SK-N-SH treated with all-trans-retinoic acid at 6 μM for 48 hours (cell line): ENCODE measurements around the gene NEURL1B.

Experiments
- ATAC-seq: fragments of 200-7000 bp; cut with Tn5 transposase; 3 replicates; pipeline ENCODE4 v1.9.1; 2020; ENCODE audit warnings: mild to moderate bottlenecking, moderate library complexity
- ARNTL ChIP-seq: fragments of 450-650 bp; formaldehyde crosslinking; IDR thresholded peaks from 2 replicates; pipeline ENCODE4 v1.5.0; 2020; ENCODE audit warnings: low read depth, mild to moderate bottlenecking, moderate library complexity, borderline replicate concordance
- BACH2 ChIP-seq: fragments of 250-450 bp; sonication (Bioruptor Pico); IDR thresholded peaks from 2 replicates; pipeline ENCODE4 v1.9.0; 2021; ENCODE audit warnings: mild to moderate bottlenecking, borderline replicate concordance
- ESRRG ChIP-seq: fragments of 250-450 bp; sonication (Bioruptor Pico); IDR thresholded peaks from 2 replicates; pipeline ENCODE4 v1.6.1; 2021; ENCODE audit warnings: mild to moderate bottlenecking
- GLIS3 ChIP-seq: fragments of 250-450 bp; sonication (Bioruptor Pico); IDR thresholded peaks from 2 replicates; pipeline ENCODE4 v1.5.0; 2020; ENCODE audit warnings: mild to moderate bottlenecking, moderate library complexity
- ISL1 ChIP-seq: fragments of 250-450 bp; sonication (Bioruptor Pico); IDR thresholded peaks from 2 replicates; pipeline ENCODE4 v2.1.2; 2022; ENCODE audit warnings: mild to moderate bottlenecking, moderate library complexity
- OSR1 ChIP-seq: fragments of 250-450 bp; sonication (Bioruptor Pico); IDR thresholded peaks from 2 replicates; pipeline ENCODE4 v1.8.0; 2022; ENCODE audit warnings: moderate library complexity, mild to moderate bottlenecking, inconsistent platforms
- PPARA ChIP-seq: fragments of 250-450 bp; sonication (Bioruptor Pico); IDR thresholded peaks from 2 replicates; pipeline ENCODE4 v1.5.0; 2020; ENCODE audit warnings: mild to moderate bottlenecking, borderline replicate concordance
- RARB ChIP-seq: fragments of 250-450 bp; sonication (Bioruptor Pico); IDR thresholded peaks from 2 replicates; pipeline ENCODE4 v1.8.0; 2021; ENCODE audit warnings: mild to moderate bottlenecking, moderate library complexity
- TCF4 ChIP-seq: fragments of 250-450 bp; sonication (Bioruptor Pico); IDR thresholded peaks from 2 replicates; pipeline ENCODE4 v1.8.0; 2021; ENCODE audit warnings: mild to moderate bottlenecking, moderate library complexity, borderline replicate concordance
- TOX ChIP-seq: fragments of 250-450 bp; sonication (Bioruptor Pico); IDR thresholded peaks from 2 replicates; pipeline ENCODE4 v1.8.0; 2021; ENCODE audit warnings: mild to moderate bottlenecking, moderate library complexity, borderline replicate concordance
- ZC3H10 ChIP-seq: fragments of 250-450 bp; sonication (Bioruptor Pico); IDR thresholded peaks from 2 replicates; pipeline ENCODE4 v1.5.1; 2021; ENCODE audit warnings: mild to moderate bottlenecking, moderate library complexity
- ZFP30 ChIP-seq: fragments of 450-650 bp; formaldehyde crosslinking; IDR thresholded peaks from 2 replicates; pipeline ENCODE4 v1.5.0; 2022; ENCODE audit warnings: mild to moderate bottlenecking, moderate library complexity
- ZNF565 ChIP-seq: fragments of 450-650 bp; formaldehyde crosslinking; conservative IDR thresholded peaks from 2 replicates; pipeline ENCODE4 v1.5.0; 2020; ENCODE audit warnings: low read depth, mild to moderate bottlenecking, moderate library complexity
- ZNF8 ChIP-seq: fragments of 450-650 bp; formaldehyde crosslinking; IDR thresholded peaks from 2 replicates; pipeline ENCODE4 v1.5.0; 2020; ENCODE audit warnings: mild to moderate bottlenecking, moderate library complexity
- TF ChIP-seq, protein P1 (sequence below): fragments of 250-450 bp; sonication (Bioruptor Pico); IDR thresholded peaks from 2 replicates; pipeline ENCODE4 v1.5.1; 2020; ENCODE audit warnings: low read depth, mild to moderate bottlenecking, moderate library complexity
- TF ChIP-seq, protein P2 (sequence below): fragments of 250-450 bp; sonication (Bioruptor Pico); IDR thresholded peaks from 2 replicates; pipeline ENCODE4 v1.5.1; 2021; ENCODE audit warnings: mild to moderate bottlenecking, moderate library complexity
- TF ChIP-seq, protein P3 (sequence below): fragments of 250-450 bp; sonication (Bioruptor Pico); IDR thresholded peaks from 2 replicates; pipeline ENCODE4 v1.8.0; 2020; ENCODE audit warnings: mild to moderate bottlenecking, moderate library complexity, borderline replicate concordance
- TF ChIP-seq, protein P4 (sequence below): fragments of 250-450 bp; sonication (Bioruptor Pico); IDR thresholded peaks from 2 replicates; pipeline ENCODE4 v1.8.0; 2021; ENCODE audit warnings: low read depth, mild to moderate bottlenecking, moderate library complexity, borderline replicate concordance
- TF ChIP-seq, protein P5 (sequence below): fragments of 250-450 bp; sonication (Bioruptor Pico); IDR thresholded peaks from 2 replicates; pipeline ENCODE4 v1.5.0; 2020; ENCODE audit warnings: mild to moderate bottlenecking, moderate library complexity

NEURL1B gene

DNA sequence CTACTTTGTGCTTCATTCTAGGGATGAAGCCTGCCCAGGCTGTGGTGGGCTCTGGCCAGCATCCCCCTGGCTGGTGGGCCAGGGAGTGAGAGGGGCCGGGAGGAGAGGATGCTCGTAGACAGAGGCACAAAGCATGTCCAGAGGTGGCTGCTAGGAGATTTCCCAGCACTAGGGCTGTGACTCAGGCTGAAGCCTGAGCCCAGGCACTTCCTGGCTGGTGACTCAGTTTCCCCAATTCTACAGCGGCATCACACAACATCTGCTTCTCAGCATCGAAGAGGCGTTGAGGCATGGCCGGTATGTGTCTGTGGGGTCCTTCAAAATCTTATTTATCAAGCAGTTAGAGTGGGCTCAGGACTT is 74.3 kb downstream of the NEURL1B start:
- TF ChIP-seq, protein P1, sequence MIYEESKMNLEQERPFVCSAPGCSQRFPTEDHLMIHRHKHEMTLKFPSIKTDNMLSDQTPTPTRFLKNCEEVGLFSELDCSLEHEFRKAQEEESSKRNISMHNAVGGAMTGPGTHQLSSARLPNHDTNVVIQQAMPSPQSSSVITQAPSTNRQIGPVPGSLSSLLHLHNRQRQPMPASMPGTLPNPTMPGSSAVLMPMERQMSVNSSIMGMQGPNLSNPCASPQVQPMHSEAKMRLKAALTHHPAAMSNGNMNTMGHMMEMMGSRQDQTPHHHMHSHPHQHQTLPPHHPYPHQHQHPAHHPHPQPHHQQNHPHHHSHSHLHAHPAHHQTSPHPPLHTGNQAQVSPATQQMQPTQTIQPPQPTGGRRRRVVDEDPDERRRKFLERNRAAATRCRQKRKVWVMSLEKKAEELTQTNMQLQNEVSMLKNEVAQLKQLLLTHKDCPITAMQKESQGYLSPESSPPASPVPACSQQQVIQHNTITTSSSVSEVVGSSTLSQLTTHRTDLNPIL = no peak
- no peak for TF ChIP-seq GLIS3 (CRISPR knock-in tag)
- no peak for TF ChIP-seq ZC3H10 (CRISPR knock-in tag)
- TF ChIP-seq, protein P2, sequence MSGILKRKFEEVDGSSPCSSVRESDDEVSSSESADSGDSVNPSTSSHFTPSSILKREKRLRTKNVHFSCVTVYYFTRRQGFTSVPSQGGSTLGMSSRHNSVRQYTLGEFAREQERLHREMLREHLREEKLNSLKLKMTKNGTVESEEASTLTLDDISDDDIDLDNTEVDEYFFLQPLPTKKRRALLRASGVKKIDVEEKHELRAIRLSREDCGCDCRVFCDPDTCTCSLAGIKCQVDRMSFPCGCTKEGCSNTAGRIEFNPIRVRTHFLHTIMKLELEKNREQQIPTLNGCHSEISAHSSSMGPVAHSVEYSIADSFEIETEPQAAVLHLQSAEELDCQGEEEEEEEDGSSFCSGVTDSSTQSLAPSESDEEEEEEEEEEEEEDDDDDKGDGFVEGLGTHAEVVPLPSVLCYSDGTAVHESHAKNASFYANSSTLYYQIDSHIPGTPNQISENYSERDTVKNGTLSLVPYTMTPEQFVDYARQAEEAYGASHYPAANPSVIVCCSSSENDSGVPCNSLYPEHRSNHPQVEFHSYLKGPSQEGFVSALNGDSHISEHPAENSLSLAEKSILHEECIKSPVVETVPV (CRISPR knock-in tag) = no peak
- TF ChIP-seq ESRRG (CRISPR knock-in tag) = no peak
- no peak for TF ChIP-seq TOX (CRISPR knock-in tag)
- no peak for TF ChIP-seq ARNTL (CRISPR knock-in tag)
- TF ChIP-seq OSR1 (CRISPR knock-in tag) = no peak
- TF ChIP-seq, protein P3, sequence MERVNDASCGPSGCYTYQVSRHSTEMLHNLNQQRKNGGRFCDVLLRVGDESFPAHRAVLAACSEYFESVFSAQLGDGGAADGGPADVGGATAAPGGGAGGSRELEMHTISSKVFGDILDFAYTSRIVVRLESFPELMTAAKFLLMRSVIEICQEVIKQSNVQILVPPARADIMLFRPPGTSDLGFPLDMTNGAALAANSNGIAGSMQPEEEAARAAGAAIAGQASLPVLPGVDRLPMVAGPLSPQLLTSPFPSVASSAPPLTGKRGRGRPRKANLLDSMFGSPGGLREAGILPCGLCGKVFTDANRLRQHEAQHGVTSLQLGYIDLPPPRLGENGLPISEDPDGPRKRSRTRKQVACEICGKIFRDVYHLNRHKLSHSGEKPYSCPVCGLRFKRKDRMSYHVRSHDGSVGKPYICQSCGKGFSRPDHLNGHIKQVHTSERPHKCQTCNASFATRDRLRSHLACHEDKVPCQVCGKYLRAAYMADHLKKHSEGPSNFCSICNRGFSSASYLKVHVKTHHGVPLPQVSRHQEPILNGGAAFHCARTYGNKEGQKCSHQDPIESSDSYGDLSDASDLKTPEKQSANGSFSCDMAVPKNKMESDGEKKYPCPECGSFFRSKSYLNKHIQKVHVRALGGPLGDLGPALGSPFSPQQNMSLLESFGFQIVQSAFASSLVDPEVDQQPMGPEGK (CRISPR knock-in tag) = no peak
- TF ChIP-seq RARB (CRISPR knock-in tag) = no peak
- TF ChIP-seq ZNF565 (CRISPR knock-in tag) = no peak
- no peak for TF ChIP-seq ZNF8 (CRISPR knock-in tag)
- no peak for TF ChIP-seq ISL1 (CRISPR knock-in tag)
- TF ChIP-seq TCF4 (CRISPR knock-in tag) = no peak
- ATAC-seq = no peak

DNA sequence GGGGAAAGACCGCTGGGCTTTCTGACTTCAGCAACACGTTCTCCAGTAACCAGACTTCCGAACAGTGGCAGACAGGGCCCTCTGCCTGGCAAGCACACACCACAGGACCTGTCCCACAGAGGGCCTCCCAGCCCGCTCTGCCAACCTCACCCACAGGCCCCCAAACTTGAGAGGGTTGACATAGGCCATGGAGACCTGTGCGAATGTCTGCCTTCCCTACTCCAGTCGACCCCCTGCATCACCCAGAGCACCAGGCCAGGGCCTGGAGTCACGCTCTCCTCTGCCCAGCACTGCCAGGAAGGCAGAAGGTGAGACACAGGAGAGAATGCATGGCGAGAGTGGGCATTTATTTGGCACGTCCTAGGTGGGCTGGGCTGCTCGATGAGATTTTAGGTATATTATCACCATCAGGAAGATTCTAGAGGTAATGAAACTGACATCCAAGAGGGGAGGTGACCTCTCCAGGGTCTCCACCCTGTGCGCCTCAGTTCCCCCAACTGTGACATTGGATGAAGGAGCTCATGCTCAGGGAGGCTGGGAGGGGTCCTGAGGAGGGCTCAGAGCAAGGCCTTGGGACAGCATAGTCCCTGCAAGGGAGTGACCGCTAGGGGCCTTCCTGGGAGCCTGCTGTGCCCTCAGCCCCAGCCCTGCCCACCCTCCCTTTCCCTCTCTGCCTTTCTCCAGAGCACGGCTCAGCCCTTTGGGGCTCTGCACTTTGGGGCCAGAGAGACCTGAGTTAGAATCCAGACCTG is 75.0 kb downstream of the NEURL1B start:
- ATAC-seq = no peak
- TF ChIP-seq BACH2 (no peak), TOX (CRISPR knock-in tag) (no peak), TCF4 (CRISPR knock-in tag) (no peak), RARB (CRISPR knock-in tag) (no peak), PPARA (CRISPR knock-in tag) (no peak), ZFP30 (no peak), ARNTL (CRISPR knock-in tag) (no peak), GLIS3 (CRISPR knock-in tag) (no peak), OSR1 (CRISPR knock-in tag) (no peak), ZNF565 (CRISPR knock-in tag) (no peak), ESRRG (CRISPR knock-in tag) (no peak), ISL1 (CRISPR knock-in tag) (no peak), ZNF8 (CRISPR knock-in tag) (no peak), ZC3H10 (CRISPR knock-in tag) (no peak)
- TF ChIP-seq, protein P4, sequence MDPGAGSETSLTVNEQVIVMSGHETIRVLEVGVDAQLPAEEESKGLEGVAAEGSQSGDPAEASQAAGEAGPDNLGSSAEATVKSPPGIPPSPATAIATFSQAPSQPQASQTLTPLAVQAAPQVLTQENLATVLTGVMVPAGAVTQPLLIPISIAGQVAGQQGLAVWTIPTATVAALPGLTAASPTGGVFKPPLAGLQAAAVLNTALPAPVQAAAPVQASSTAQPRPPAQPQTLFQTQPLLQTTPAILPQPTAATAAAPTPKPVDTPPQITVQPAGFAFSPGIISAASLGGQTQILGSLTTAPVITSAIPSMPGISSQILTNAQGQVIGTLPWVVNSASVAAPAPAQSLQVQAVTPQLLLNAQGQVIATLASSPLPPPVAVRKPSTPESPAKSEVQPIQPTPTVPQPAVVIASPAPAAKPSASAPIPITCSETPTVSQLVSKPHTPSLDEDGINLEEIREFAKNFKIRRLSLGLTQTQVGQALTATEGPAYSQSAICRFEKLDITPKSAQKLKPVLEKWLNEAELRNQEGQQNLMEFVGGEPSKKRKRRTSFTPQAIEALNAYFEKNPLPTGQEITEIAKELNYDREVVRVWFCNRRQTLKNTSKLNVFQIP (CRISPR knock-in tag) = no peak
- TF ChIP-seq, protein P5, sequence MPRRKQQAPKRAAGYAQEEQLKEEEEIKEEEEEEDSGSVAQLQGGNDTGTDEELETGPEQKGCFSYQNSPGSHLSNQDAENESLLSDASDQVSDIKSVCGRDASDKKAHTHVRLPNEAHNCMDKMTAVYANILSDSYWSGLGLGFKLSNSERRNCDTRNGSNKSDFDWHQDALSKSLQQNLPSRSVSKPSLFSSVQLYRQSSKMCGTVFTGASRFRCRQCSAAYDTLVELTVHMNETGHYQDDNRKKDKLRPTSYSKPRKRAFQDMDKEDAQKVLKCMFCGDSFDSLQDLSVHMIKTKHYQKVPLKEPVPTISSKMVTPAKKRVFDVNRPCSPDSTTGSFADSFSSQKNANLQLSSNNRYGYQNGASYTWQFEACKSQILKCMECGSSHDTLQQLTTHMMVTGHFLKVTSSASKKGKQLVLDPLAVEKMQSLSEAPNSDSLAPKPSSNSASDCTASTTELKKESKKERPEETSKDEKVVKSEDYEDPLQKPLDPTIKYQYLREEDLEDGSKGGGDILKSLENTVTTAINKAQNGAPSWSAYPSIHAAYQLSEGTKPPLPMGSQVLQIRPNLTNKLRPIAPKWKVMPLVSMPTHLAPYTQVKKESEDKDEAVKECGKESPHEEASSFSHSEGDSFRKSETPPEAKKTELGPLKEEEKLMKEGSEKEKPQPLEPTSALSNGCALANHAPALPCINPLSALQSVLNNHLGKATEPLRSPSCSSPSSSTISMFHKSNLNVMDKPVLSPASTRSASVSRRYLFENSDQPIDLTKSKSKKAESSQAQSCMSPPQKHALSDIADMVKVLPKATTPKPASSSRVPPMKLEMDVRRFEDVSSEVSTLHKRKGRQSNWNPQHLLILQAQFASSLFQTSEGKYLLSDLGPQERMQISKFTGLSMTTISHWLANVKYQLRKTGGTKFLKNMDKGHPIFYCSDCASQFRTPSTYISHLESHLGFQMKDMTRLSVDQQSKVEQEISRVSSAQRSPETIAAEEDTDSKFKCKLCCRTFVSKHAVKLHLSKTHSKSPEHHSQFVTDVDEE (CRISPR knock-in tag) = no peak
- TF ChIP-seq, protein P3 (CRISPR knock-in tag) = no peak
